NCI-H1694 treated with DMSO at 0.1 percent for 48 hours (cell line): Measurements from ENCODE around the gene ZNF536.

ENCODE experiments used
- DNase-seq: peaks from one replicate; lab custom pipeline; 2025; lab: John Stamatoyannopoulos, UW

The ZNF536 gene

GRCh38 chr19:30529876-30530275 is 157.7 kb downstream of the ZNF536 start:
- DNase-seq: no peak

DNA sequence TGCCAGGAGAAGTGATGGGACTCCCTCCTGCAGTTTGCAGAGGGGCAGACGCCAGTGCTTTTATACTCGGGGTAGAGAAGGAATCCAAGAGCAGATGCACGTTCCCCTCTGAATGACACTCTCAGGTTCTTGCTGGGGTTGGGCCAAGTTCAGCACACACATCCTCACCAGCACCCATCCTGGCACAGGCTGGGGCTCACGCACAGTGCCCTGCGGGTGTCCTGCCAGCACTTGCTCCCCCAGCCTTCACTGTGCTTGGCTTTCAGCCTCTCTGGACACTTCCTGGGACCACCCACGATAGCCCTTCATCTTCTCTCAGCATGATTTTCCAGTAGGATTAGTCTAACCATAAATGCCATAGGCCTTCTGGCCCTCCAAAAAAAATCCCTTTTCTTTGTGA is 158.6 kb downstream of the ZNF536 start:
- DNase-seq: no peak

DNA sequence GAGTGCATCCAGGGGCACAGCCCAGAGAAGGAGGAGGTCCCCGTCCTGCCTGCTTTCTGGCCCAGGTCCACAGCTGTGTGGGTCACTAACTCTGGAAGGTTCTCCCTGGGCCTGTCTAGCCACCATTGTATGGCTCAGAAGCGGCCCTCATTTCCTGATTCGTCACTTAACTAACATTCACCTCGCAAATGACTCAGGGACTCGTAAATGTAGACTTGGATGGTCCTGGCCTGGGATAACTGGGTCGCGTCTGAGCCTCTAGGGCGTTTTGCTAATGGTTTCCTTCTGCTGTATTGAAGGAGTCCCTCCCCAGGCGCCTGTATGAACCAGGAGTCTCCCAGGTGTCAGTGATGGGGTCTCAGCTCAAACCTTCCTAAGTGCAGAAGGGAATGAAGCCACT is 162.8 kb downstream of the ZNF536 start:
- no peak for DNase-seq

DNA sequence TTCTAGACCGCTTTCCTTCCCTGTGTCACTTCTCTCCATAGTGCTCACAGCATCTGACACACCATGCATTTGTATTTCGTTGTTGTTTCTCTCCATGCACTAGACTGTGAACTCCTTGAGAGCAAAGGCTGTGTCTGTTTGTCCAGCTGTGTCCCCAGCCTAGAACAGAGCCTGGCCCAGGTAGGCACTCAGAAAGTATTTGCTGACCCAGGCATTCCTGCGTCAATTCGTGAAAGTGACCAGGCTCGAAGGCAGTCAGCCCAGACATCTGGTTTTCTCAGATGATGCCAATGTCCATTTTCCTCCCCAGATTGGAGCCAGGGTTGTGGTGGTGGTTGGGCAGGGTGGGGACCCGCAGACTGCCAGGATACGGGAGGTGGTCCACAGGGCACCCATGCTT is 164.8 kb downstream of the ZNF536 start:
- no peak for DNase-seq

GRCh38 chr19:30539315-30539714 is 167.1 kb downstream of the ZNF536 start:
- no peak for DNase-seq

- no peak for DNase-seq
These were observed 167.8 kb downstream of the ZNF536 start for GRCh38 chr19:30539981-30540380.

DNA sequence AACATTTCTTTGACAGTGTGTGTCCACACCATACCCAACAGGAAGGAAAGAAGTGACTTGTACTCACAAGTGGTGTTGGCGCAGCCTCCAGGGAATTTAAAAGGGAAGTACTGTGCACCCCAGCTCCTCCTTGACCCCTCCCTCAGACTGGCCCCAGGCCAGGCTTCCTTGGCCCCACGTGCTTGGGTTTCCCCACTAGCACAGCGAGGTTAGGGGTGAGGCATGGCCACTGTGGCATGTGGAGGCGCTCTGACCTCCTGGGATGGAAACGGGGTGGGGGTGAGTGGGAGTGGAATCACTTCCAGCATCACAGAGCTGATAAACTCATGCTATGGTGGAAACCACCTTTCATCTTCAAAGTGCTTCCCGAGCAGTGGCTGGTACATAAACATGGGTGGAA is 168.6 kb downstream of the ZNF536 start:
- DNase-seq: no peak

- no peak for DNase-seq
These were observed 169.4 kb downstream of the ZNF536 start for GRCh38 chr19:30541575-30541974.

DNA sequence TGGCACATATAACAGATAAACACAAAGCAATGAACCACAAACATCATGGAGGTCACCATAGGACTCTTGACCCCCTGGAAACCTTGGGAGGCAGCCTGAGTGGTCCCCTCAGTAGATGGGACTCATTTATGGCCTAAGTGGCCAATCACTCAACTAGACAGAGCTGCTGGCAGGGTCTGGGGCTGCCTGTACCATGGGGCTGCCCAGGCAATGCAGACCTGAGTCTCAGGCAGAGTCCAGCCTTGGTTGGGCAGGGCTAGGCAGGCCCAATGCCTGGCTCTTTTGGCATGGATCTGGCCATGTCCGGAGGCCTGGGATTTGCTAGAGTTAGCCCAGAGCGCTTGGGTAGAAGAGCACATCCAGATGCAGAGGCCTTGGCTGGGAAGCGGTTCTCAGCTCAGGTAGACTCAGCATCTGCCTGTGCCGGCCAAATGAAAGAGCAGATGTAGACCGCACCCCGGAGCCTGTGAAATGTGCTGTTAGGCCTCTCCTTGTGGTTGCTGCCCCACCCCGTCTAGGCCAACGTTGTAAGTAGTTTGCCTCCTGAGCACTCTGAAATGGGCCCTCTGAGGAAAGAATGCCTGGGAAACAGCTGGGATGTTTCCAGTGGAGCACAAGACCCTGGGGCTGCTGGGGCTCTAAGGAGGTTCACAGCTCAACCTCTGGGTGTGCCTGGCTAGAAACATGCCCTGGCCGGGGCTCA is 171.2 kb downstream of the ZNF536 start:
- no peak for DNase-seq

DNA sequence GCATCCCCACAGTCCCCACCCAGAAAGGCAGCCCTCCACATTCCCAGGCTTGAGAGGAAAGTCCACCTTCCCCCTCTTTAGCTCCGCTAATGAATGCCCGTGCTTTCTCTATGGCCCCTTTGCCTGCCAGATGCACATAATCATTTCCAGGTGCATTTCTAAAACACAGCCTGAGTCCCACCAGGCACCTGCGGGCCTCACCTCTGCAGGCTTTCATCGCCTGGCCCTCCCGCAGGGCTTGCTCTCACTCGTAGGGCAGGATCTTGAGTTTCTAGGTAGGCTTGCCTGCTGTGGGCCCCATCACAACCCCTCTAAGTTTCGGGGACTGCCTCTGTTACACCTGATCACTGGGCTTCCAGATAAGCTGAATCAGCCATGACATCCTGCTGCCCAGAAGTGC is 173.6 kb downstream of the ZNF536 start:
- no peak for DNase-seq

DNA sequence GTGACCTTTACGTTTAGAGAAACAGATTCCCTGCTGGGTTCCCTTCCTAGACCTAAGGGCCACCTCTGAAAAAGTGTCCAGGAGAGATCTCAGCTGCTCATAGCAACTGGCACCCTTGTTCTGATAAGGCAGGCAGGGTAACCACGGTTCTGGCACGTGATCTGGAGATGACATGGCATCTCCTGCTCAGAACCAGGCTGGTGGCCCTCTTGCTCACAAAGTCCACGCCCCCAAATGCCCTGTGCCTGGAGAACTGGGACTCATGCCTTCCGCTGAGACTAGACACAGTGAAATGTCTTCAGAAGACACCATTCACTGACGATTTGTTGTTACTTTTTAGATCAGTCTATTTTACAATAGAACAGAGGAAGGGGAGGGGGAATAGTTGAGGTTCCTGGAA is 174.1 kb downstream of the ZNF536 start:
- no peak for DNase-seq

DNA sequence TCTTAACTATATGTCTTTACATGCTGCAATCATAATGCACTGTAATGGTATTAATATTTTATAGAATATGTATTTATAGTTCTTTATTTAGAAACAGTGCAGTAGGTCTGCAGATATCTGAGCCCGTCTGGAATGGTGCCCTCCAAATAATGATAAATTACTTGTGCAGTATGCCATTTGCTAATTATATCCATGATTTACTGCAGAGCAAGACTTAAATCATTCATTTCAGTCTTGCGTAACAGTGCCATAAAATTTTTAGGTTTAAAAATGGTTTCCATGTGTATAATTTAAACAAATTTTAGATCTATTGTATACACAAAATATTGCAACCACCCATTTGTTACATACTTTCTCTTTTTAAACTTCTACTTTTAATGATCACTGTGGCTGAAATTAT is 175.1 kb downstream of the ZNF536 start:
- no peak for DNase-seq

DNA sequence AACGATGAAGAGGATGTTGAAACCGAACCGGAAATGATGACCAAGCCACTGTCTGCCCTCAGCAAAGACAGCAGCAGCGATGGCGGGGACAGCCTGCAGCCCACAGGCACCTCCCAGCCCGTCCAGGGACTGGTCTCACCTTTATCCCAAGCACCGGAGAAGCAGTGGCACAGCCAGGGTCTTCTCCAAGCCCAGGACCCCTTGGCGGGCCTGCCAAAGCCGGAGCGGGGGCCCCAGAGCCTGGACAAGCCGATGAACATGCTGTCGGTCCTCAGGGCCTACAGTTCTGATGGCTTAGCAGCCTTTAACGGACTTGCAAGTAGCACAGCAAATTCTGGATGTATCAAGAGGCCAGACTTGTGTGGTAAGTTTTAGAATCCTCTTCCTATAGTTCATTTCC is 177.0 kb downstream of the ZNF536 start:
- no peak for DNase-seq

DNA sequence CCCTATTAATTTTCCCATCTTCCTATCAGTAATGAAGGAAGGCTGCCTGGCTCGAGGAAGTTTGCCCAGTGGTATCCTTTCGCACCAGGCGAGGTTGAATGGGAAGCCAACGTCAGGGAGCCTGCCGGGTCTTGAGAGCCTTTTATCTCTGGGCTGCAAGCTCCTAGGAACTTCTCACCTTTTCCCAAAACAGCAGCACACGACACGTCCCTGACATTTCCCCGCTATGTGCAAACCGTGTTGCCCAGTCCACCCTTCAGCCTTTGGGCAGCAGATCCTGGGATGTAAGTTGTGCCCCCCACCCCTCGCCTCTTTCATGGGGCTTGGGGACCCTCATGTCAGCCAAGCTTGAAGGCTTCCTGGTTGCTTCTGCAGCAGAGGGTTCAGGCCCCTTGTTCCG is 179.1 kb downstream of the ZNF536 start:
- DNase-seq: no peak

- DNase-seq: no peak
These were observed 180.4 kb downstream of the ZNF536 start for GRCh38 chr19:30552593-30552992.

- no peak for DNase-seq
These were observed 183.0 kb downstream of the ZNF536 start for GRCh38 chr19:30555075-30555790.

- DNase-seq: no peak
These were observed 183.6 kb downstream of the ZNF536 start for GRCh38 chr19:30555791-30556110.

- DNase-seq: no peak
These were observed 184.1 kb downstream of the ZNF536 start for GRCh38 chr19:30556230-30556711.

DNA sequence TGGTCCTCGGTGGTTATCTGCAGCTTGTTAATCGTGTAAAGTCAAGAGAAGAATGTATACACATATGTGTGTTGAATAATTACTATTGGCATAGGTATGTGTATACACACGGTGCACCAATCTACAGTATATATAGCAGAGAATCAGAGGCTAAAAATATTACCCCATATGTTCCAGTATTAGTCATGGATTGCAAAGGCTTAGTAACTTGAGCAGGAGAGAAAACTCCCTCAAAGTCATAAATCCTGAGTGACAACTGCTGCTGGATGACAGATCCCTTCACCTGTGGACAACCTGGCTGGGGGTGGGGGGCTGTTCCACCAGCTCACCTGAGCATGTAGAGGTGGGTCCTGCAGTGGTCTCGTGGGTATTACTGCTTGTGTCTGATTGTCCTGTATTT is 185.0 kb downstream of the ZNF536 start:
- no peak for DNase-seq

DNA sequence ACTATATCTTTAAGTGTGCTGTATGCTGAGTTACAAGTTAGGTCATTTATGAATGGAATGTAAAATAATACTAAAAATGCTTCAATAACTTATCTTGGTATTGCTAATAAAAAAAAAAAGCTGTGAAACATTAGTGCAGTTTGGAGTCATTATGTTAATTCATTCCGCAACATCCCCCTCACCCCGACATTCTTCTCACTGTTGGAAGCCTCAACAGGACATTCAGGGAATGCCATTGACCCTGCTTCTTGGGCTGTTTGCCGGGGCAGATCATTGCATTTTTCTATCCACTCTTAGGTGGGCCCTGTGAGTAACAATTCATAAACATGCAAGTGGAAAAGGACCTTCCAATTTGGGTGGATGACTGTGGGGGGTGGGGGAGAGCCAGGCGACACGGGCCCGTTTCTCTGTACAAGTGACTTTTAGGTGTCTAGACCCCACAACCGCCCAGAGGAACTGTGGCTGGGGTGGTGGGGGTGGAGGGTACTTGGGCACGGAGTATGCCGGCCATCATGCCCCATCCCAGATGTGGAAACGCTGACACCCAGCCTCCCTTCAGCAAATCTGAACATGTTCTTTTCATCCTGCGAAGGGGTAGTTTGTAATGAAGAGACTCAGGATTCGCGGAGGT is 185.9 kb downstream of the ZNF536 start:
- no peak for DNase-seq

DNA sequence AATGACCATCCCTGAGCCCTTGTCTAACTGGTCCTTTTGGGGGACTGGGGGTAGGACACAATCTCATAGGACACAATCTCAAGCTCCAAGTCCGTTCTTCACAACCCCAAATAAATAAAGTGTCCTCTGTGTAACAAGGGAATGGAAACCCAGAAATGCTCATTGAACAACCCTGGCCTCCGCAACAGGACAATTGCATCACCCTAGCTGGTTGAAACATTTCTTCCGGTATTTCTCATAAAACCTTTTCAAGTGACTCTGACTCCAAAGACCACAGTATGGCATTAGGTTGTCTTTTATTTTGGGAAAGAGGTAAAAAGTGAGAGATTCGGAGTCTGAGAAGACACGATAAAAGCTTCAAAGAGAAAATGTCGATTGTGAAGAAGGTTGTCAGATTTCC is 186.6 kb downstream of the ZNF536 start:
- no peak for DNase-seq

- DNase-seq: no peak
These were observed 187.3 kb downstream of the ZNF536 start for GRCh38 chr19:30559446-30559845.

- no peak for DNase-seq
These were observed 190.8 kb downstream of the ZNF536 start for GRCh38 chr19:30562981-30563380.
